WTC11 (cell line): Measurements from ENCODE around the gene PSAT1. TPM values are rescaled to one million over a fixed set of nuclear protein-coding genes. Genes with fewer than 3 reads are reported as not detected.

ENCODE experiments used
- ATAC-seq: fragments of 200-7000 bp; cut with Tn5 transposase; 2 replicates; pipeline ENCODE4 v1.10.0; 2021; ENCODE audit warnings: mild to moderate bottlenecking, moderate library complexity
- CTCF ChIA-PET: fragments of 300-600 bp; sonication (Branson Sonifier 250); formaldehyde crosslinking; loops from one replicate; lab custom pipeline; 2021; ENCODE audit warnings: antibody characterized with exemption; lab: Charles Lee
- POLR2A ChIA-PET: fragments of 350-600 bp; sonication (Branson Sonifier 250); formaldehyde crosslinking; loops from one replicate; lab custom pipeline; 2021; ENCODE audit warnings: antibody characterized with exemption; lab: Charles Lee
- DNase-seq: peaks from one replicate; pipeline ENCODE4 v3.0.0; 2021; ENCODE audit warnings: low spot score
- H3K27ac Mint-ChIP-seq: 2 replicates; pipeline ENCODE4 v1.8.0; 2021; ENCODE audit warnings: mixed read lengths
- H3K27me3 Mint-ChIP-seq: 2 replicates; pipeline ENCODE4 v1.8.0; 2021; ENCODE audit warnings: low read depth, mild to moderate bottlenecking, moderate library complexity, mixed read lengths
- H3K36me3 Mint-ChIP-seq: 2 replicates; pipeline ENCODE4 v1.8.0; 2021; ENCODE audit warnings: mixed read lengths
- H3K4me1 Mint-ChIP-seq: 2 replicates; pipeline ENCODE4 v1.8.0; 2022; ENCODE audit warnings: mixed read lengths
- H3K4me3 Mint-ChIP-seq: 2 replicates; pipeline ENCODE4 v1.8.0; 2021; ENCODE audit warnings: mild to moderate bottlenecking, moderate library complexity, mixed read lengths
- H3K9me3 Mint-ChIP-seq: 2 replicates; pipeline ENCODE4 v1.8.0; 2021; ENCODE audit warnings: mixed read lengths
- CBFB ChIP-seq: sonication (generic); formaldehyde crosslinking; IDR thresholded peaks from 2 replicates; pipeline ENCODE4 v1.8.1; 2022; ENCODE audit warnings: mild to moderate bottlenecking, low read depth, missing genetic modification reagents
- CTCF ChIP-seq: fragments of 200-600 bp; IDR thresholded peaks from 2 replicates; pipeline ENCODE4 v1.8.0; 2022; ENCODE audit warnings: antibody characterized with exemption
- ELF4 ChIP-seq: sonication (generic); formaldehyde crosslinking; IDR thresholded peaks from 2 replicates; pipeline ENCODE4 v1.8.1; 2022; ENCODE audit warnings: low read depth, mild to moderate bottlenecking, moderate library complexity, missing genetic modification reagents
- GTF2I ChIP-seq: fragments of 250-450 bp; sonication (Bioruptor Pico); conservative IDR thresholded peaks from 2 replicates; pipeline ENCODE4 v1.4.0; 2021; ENCODE audit warnings: mild to moderate bottlenecking
- JAZF1 ChIP-seq: fragments of 250-450 bp; sonication (Bioruptor Pico); IDR thresholded peaks from 2 replicates; pipeline ENCODE4 v1.9.0; 2021; ENCODE audit warnings: moderate library complexity, mild to moderate bottlenecking, inconsistent platforms
- MYBL2 ChIP-seq: sonication (generic); formaldehyde crosslinking; IDR thresholded peaks from 2 replicates; pipeline ENCODE4 v1.8.1; 2023; ENCODE audit warnings: mild to moderate bottlenecking, moderate library complexity, missing genetic modification reagents
- NFATC4 ChIP-seq: fragments of 250-450 bp; sonication (Bioruptor Pico); IDR thresholded peaks from 2 replicates; pipeline ENCODE4 v1.9.0; 2021; ENCODE audit warnings: mild to moderate bottlenecking
- NFYB ChIP-seq: sonication (generic); formaldehyde crosslinking; conservative IDR thresholded peaks from 2 replicates; pipeline ENCODE4 v1.8.0; 2022; ENCODE audit warnings: low read depth, missing genetic modification reagents
- NR1H2 ChIP-seq: sonication (generic); formaldehyde crosslinking; IDR thresholded peaks from 2 replicates; pipeline ENCODE4 v1.9.0; 2021; ENCODE audit warnings: mild to moderate bottlenecking, moderate library complexity, missing genetic modification reagents
- OVOL2 ChIP-seq: fragments of 250-450 bp; sonication (Bioruptor Pico); IDR thresholded peaks from 2 replicates; pipeline ENCODE4 v1.9.0; 2021; ENCODE audit warnings: mild to moderate bottlenecking, borderline replicate concordance
- PRDM15 ChIP-seq: sonication (generic); formaldehyde crosslinking; IDR thresholded peaks from 2 replicates; pipeline ENCODE4 v1.8.0; 2022; ENCODE audit warnings: missing genetic modification reagents
- RORB ChIP-seq: fragments of 250-450 bp; sonication (Bioruptor Pico); IDR thresholded peaks from 2 replicates; pipeline ENCODE4 v1.9.0; 2021; ENCODE audit warnings: mild to moderate bottlenecking
- SP1 ChIP-seq: sonication (generic); formaldehyde crosslinking; conservative IDR thresholded peaks from 2 replicates; pipeline ENCODE4 v1.8.1; 2022; ENCODE audit warnings: missing genetic modification reagents
- ZNF138 ChIP-seq: sonication (generic); formaldehyde crosslinking; conservative IDR thresholded peaks from 2 replicates; pipeline ENCODE4 v1.8.1; 2022; ENCODE audit warnings: mild to moderate bottlenecking, moderate library complexity, missing genetic modification reagents
- ZNF396 ChIP-seq: fragments of 250-450 bp; sonication (Bioruptor Pico); IDR thresholded peaks from 2 replicates; pipeline ENCODE4 v1.8.0; 2021; ENCODE audit warnings: mild to moderate bottlenecking, moderate library complexity, borderline replicate concordance
- ZNF512 ChIP-seq: sonication (generic); formaldehyde crosslinking; IDR thresholded peaks from 2 replicates; pipeline ENCODE4 v1.8.1; 2022; ENCODE audit warnings: missing genetic modification reagents, borderline replicate concordance
- total RNA-seq: library from RNA; stranded (reverse); gene quantifications from 3 replicates; pipeline ENCODE4 v1.2.3, GENCODE V29; 2021
- TF ChIP-seq, protein P1 (sequence below): fragments of 250-450 bp; sonication (Bioruptor Pico); IDR thresholded peaks from 2 replicates; pipeline ENCODE4 v1.9.0; 2021; ENCODE audit warnings: mild to moderate bottlenecking, borderline replicate concordance
- TF ChIP-seq, protein P2 (sequence below): fragments of 250-450 bp; sonication (Bioruptor Pico); conservative IDR thresholded peaks from 2 replicates; pipeline ENCODE4 v1.9.0; 2021; ENCODE audit warnings: mild to moderate bottlenecking
- TF ChIP-seq, protein P3 (sequence below): sonication (generic); formaldehyde crosslinking; IDR thresholded peaks from 2 replicates; pipeline ENCODE4 v1.8.1; 2022; ENCODE audit warnings: low read depth, mild to moderate bottlenecking, moderate library complexity, missing genetic modification reagents, borderline replicate concordance
- TF ChIP-seq, protein P4 (sequence below): sonication (generic); formaldehyde crosslinking; IDR thresholded peaks from 2 replicates; pipeline ENCODE4 v1.8.1; 2022; ENCODE audit warnings: mild to moderate bottlenecking, missing genetic modification reagents, moderate library complexity, borderline replicate concordance

Gene PSAT1
- total RNA-seq, 1 experiment from 2014 or later = 240 TPM

DNA sequence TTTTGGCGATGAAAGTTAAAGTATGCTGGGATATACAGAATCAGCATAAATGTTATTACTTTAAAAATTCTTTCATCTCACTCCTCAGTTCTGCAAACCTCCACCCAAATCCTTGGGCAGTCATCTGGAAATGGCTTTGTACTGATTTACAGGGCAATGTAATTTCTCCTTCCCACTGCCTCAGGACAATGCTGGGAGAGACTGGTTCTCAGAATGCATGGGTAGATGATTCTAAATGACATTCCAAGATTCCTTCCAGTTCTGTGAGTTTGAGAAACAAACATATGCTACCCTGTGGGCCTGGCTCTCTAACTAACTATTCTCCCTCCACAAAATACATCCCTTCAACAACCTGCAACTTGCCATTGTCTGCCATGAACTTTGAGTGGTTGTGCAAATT is 7.5 kb upstream of the PSAT1 start (continued):
- TF ChIP-seq, protein P1, sequence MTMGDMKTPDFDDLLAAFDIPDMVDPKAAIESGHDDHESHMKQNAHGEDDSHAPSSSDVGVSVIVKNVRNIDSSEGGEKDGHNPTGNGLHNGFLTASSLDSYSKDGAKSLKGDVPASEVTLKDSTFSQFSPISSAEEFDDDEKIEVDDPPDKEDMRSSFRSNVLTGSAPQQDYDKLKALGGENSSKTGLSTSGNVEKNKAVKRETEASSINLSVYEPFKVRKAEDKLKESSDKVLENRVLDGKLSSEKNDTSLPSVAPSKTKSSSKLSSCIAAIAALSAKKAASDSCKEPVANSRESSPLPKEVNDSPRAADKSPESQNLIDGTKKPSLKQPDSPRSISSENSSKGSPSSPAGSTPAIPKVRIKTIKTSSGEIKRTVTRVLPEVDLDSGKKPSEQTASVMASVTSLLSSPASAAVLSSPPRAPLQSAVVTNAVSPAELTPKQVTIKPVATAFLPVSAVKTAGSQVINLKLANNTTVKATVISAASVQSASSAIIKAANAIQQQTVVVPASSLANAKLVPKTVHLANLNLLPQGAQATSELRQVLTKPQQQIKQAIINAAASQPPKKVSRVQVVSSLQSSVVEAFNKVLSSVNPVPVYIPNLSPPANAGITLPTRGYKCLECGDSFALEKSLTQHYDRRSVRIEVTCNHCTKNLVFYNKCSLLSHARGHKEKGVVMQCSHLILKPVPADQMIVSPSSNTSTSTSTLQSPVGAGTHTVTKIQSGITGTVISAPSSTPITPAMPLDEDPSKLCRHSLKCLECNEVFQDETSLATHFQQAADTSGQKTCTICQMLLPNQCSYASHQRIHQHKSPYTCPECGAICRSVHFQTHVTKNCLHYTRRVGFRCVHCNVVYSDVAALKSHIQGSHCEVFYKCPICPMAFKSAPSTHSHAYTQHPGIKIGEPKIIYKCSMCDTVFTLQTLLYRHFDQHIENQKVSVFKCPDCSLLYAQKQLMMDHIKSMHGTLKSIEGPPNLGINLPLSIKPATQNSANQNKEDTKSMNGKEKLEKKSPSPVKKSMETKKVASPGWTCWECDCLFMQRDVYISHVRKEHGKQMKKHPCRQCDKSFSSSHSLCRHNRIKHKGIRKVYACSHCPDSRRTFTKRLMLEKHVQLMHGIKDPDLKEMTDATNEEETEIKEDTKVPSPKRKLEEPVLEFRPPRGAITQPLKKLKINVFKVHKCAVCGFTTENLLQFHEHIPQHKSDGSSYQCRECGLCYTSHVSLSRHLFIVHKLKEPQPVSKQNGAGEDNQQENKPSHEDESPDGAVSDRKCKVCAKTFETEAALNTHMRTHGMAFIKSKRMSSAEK = no peak
- TF ChIP-seq MYBL2 (no peak), SP1 (CRISPR knock-in tag) (no peak), PRDM15 (no peak), ELF4 (CRISPR knock-in tag) (no peak), CTCF (no peak), CBFB (CRISPR knock-in tag) (no peak), ZNF138 (CRISPR knock-in tag) (no peak)
- TF ChIP-seq, protein P2, sequence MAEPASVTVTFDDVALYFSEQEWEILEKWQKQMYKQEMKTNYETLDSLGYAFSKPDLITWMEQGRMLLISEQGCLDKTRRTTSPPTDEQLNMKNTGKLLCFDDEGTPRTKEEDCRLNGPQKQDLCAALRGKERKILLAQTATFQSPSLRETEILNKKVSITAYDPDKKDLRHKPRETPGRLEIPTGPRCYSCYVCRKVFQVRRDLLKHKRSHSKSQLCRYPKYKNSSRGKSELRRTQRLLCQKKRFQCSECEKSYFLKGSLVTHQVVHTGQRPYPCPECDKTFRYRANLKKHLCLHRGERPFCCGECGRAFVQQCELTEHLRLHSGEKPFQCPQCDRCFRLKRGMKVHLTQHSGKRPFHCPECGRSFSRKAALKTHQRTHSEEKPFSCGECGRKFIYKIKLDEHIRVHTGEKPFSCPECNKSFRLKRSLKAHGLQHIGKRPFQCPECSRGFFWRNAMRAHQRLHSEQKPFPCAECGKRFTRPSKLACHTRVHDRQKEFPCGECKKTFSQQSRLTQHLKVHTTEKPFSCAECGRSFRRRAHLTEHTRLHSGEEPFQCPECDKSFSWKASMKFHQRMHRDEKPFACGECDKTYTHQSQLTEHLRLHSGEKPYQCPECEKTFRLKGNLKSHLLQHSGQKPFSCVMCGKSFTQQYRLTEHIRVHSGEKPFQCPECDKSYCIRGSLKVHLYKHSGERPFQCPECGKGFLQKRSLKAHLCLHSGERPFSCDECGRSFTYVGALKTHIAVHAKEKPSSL = no peak

GRCh38 chr9:78291240-78291925 is 5.5 kb upstream of the PSAT1 start:
- no peak for DNase-seq
- Mint-ChIP-seq H3K4me1 (peaks cover 29% of the 10 kb centered on the region), H3K9me3 (no peaks in the 10 kb centered on the region), H3K36me3 (no peaks in the 10 kb centered on the region)
- CTCF ChIA-PET = no interaction called here
- POLR2A ChIA-PET = no interaction called here
- TF ChIP-seq, protein P3, sequence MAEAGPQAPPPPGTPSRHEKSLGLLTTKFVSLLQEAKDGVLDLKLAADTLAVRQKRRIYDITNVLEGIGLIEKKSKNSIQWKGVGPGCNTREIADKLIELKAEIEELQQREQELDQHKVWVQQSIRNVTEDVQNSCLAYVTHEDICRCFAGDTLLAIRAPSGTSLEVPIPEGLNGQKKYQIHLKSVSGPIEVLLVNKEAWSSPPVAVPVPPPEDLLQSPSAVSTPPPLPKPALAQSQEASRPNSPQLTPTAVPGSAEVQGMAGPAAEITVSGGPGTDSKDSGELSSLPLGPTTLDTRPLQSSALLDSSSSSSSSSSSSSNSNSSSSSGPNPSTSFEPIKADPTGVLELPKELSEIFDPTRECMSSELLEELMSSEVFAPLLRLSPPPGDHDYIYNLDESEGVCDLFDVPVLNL (CRISPR knock-in tag) = no peak
- no peak for TF ChIP-seq JAZF1
- no peak for TF ChIP-seq CBFB (CRISPR knock-in tag)
- TF ChIP-seq, protein P4, sequence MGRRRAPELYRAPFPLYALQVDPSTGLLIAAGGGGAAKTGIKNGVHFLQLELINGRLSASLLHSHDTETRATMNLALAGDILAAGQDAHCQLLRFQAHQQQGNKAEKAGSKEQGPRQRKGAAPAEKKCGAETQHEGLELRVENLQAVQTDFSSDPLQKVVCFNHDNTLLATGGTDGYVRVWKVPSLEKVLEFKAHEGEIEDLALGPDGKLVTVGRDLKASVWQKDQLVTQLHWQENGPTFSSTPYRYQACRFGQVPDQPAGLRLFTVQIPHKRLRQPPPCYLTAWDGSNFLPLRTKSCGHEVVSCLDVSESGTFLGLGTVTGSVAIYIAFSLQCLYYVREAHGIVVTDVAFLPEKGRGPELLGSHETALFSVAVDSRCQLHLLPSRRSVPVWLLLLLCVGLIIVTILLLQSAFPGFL (CRISPR knock-in tag) = no peak
- no peak for TF ChIP-seq NR1H2 (CRISPR knock-in tag)
- no peak for TF ChIP-seq ZNF396 (CRISPR knock-in tag)
- no peak for TF ChIP-seq NFYB (CRISPR knock-in tag)
- TF ChIP-seq OVOL2 (CRISPR knock-in tag) = no peak
- TF ChIP-seq ZNF138 (CRISPR knock-in tag) = no peak
- TF ChIP-seq ZNF512 (CRISPR knock-in tag) = no peak
- no peak for TF ChIP-seq NFATC4 (CRISPR knock-in tag)
- TF ChIP-seq GTF2I = no peak
- TF ChIP-seq RORB (CRISPR knock-in tag) = no peak
- TF ChIP-seq, all 79 proteins: peak for 0
- Mint-ChIP-seq H3K27me3 (no peaks in the 10 kb centered on the region), H3K4me3 (no peak overlapping the region), H3K27ac (no peak overlapping the region)
- no peak for ATAC-seq
